SIG-M5 treated with dmso at 0.1 percent for 504 hours (cell line): Measurements from ENCODE around the gene CERS4.
A peak's percentile ranks its signal among the peaks of the same experiment; 100 is the strongest.
"Not testable (repeated sequence)": the region's sequence is repeated elsewhere in the genome, so short reads cannot be mapped to it uniquely, and the experiment has no call there.

Source experiments
- DNase-seq: peaks from one replicate; lab custom pipeline; 2025; ENCODE audit not compliant: unreplicated experiment; lab: John Stamatoyannopoulos, UW

The CERS4 gene

GRCh38 chr19:8209462-8210378 lies 550 bp downstream of the CERS4 start:
- no peak for DNase-seq

DNA sequence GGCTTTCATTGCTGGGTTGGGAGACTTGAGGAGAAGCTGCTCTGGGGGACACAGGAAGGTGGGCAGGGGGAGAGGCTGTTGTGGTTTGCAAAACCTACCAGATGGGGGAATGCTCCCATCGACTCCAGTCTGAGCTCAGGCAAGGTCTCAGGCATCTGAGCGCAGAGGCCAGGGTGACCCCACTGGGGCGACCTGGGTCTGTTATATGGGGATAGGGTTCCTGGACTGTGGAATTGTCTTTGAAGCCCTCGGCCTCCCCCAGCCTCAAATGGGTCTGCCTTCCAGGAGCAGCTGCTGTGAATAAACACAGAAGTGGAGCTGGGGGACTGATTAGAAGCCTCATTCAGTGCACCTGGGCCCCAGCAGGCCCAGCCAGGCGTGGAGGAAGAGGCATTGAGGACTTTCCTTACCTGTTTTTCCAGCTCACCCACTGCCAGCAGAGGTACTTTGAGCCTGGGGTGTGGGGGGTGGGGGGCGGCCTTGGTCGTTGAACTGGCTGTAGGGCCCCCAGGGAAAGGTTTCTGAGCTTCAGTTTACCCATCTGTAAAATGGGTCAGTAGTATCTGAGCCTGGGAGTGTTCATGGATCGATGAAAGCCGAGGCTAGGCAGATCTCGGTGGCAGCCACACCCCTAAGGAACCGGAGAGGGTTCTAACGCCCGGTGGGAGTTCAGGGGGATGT lies 1.4 kb downstream of the CERS4 start:
- DNase-seq = no peak

GRCh38 chr19:8212212-8212611 lies 3.0 kb downstream of the CERS4 start:
- no peak for DNase-seq

GRCh38 chr19:8212916-8213315 lies 3.7 kb downstream of the CERS4 start:
- no peak for DNase-seq

DNA sequence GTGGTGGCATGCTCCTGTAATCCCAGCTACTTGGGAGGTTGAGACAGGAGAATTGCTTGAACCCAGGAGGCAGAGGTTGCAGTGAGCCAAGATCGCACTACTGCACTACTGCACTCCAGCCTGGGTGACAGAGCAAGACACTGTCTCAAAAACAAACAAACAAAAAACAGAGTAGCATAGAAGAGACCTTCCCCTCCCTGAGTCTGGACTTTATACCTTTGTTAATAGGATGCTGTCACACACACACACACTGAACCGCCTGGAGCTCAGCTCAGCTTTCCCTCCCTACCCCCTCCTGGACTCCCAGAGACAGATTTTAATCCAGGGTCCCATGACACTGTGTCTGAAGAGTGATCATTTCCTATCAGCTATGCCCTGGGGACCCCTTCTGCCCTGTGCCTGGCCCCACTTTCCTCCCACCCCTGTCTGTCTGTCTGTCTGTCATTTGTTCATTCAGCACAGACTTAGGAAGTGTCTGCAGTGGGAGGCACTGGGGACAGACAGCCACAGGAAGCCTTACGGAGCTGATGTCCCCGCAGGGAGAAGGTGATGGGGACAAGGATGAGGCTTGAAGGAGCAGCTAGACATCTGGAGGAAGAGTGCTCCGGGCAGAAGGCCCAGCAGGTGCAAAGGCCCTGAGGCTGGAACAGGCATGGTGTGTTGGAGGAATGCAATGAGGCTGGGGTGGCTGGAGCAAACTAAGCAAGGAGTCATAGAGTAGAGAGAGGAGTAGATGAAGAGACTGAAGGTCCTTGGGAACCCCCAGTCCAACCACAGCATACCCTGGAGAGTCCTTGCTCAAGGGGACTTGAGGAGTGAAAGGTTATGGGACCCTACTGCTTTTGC lies 4.9 kb downstream of the CERS4 start:
- DNase-seq = no peak

- DNase-seq = no peak
These were observed 5.6 kb downstream of the CERS4 start for GRCh38 chr19:8214802-8215201.

GRCh38 chr19:8215783-8216182 lies 6.6 kb downstream of the CERS4 start:
- no peak for DNase-seq

- no peak for DNase-seq
These were observed 7.2 kb downstream of the CERS4 start for GRCh38 chr19:8216357-8216756.

GRCh38 chr19:8218127-8218526 lies 9.0 kb downstream of the CERS4 start:
- not testable (repeated sequence) for DNase-seq

GRCh38 chr19:8220481-8220880 lies 11.3 kb downstream of the CERS4 start:
- DNase-seq = no peak

GRCh38 chr19:8221161-8221560 lies 12.0 kb downstream of the CERS4 start:
- DNase-seq = no peak

GRCh38 chr19:8223442-8223841 lies 14.3 kb downstream of the CERS4 start:
- DNase-seq = not testable (repeated sequence)

- DNase-seq = no peak
These were observed 15.4 kb downstream of the CERS4 start for GRCh38 chr19:8224394-8225145.

DNA sequence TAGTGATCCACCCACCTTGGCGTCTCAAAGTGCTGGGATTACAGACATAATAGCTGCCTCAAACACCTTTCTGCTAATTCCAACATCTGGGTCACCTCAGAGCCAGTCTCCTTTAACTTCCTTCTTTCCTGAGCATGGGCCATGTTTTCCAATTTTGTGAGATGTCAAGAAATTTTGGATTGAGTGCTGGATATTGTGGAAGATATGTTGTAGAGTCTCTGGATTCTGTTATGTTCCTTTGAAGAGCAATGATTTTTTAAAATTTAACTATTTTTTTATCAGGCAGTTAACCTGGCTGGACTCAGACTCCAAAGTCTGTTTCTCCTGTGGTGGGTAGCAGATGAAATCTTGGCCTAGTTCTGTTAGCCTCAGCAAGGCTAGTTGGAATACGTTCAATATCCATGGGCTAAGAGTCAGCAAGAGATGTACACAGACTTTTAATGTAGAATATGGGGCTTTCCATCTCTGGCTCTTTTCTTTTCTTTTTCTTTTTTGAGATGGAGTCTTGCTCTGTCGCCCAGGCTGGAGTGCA lies 22.0 kb downstream of the CERS4 start:
- no peak for DNase-seq

GRCh38 chr19:8233370-8233769 lies 24.2 kb downstream of the CERS4 start:
- no peak for DNase-seq

DNA sequence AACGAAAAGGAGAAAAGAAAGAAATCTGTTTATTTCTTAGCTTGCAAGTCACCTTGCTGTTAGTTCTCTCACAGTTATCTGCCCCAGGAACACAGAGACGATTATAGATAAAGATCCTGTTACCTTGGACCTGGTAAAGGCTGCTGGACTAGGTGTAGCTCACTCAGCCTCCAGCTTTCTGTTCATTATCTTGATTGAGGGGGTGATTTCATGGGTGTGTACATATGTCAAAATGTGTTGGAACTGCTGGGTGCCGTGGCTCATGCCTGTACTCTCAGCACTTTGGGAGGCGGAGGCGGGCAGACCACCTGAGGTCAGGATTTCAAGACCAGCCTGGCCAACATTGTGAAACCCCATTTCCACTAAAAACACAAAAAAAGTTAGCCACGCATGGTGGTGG lies 27.9 kb downstream of the CERS4 start:
- DNase-seq = no peak

- no peak for DNase-seq
These were observed 29.1 kb downstream of the CERS4 start for GRCh38 chr19:8238251-8238650.

GRCh38 chr19:8239528-8240273 lies 30.5 kb downstream of the CERS4 start:
- no peak for DNase-seq

DNA sequence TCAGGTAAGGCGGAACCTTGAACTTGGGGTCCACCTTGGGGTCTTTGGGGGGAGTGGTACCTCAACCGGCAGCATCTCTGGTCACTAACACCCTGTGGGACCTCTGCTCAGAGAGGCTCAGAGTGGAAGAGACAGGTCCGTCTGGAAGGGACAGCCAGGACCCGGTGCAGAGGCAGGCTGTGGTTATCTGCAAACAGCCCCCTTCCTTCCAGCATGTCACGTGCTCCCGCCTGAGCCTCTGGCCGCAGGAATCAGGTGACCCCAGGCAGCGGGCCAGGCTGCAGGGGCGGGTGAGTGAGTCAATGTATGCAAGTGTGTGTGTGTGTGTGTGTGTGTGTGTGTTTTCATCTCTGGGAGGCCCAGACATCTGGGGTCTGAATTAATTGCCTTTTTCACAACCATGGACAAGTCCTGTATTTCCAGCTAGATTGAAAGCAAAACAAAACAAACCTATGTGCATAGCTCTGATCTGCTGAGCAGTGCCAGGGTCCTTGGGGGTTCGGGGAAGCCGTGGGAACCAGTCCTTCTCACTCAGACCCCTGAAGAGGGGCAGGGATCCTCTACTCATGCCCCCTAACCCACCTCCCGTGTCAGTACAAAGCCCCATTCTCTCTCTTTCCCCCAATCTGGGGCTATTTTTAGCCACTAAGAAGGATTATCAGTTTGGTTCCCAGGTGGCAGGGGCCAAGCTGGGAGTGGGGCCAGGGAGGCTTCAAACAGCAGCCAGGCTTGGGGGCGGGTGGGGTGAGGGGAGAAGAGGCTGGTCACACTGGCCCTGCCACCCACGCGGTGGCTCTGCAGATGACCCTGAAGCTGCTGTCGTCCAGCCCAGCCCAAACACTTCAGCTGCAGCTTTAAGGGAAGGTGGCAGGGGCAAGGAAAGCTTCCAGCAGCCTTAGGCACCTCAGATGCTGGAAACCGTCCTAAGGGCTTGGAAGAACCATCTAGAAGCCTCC lies 31.4 kb downstream of the CERS4 start:
- DNase-seq = peak; percentile 36
